ENCODE measurements around the gene TMC6.

GRCh38 chr17:78164748-78165607, 36.4 kb upstream of the TMC6 start:
- TF ChIP-seq TEAD2 (CRISPR knock-in tag; IDR thresholded peaks at IDR 0.05) (no peak), ZNF558 (CRISPR knock-in tag; IDR thresholded peaks at IDR 0.05; ENCODE audit: borderline replicate concordance) (no peak), ZNF124 (CRISPR knock-in tag; IDR thresholded peaks at IDR 0.05) (no peak), IKZF4 (CRISPR knock-in tag; IDR thresholded peaks at IDR 0.05; ENCODE audit: borderline replicate concordance, low read depth, not compliant biosample characterization) (no peak), ZNF260 (CRISPR knock-in tag; IDR thresholded peaks at IDR 0.05; ENCODE audit: borderline replicate concordance, low read depth) (no peak), ARHGAP35 (CRISPR knock-in tag; IDR thresholded peaks at IDR 0.05; ENCODE audit: borderline replicate concordance) (no peak), SRF (IDR thresholded peaks at IDR 0.05; ENCODE audit: low read depth, low read length) (no peak)
- TF ChIP-seq, protein P1, sequence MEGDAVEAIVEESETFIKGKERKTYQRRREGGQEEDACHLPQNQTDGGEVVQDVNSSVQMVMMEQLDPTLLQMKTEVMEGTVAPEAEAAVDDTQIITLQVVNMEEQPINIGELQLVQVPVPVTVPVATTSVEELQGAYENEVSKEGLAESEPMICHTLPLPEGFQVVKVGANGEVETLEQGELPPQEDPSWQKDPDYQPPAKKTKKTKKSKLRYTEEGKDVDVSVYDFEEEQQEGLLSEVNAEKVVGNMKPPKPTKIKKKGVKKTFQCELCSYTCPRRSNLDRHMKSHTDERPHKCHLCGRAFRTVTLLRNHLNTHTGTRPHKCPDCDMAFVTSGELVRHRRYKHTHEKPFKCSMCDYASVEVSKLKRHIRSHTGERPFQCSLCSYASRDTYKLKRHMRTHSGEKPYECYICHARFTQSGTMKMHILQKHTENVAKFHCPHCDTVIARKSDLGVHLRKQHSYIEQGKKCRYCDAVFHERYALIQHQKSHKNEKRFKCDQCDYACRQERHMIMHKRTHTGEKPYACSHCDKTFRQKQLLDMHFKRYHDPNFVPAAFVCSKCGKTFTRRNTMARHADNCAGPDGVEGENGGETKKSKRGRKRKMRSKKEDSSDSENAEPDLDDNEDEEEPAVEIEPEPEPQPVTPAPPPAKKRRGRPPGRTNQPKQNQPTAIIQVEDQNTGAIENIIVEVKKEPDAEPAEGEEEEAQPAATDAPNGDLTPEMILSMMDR (CRISPR knock-in tag; IDR thresholded peaks at IDR 0.05): no peak

Data from HepG2 (cell line).